Activated CD4-positive, alpha-beta T cell treated with anti-CD3 and anti-CD28 coated beads, Interleukin-2, amount 10 ng/mL, durations not matched to agents 24 days and 14 days (primary cell): ENCODE data around the gene PRCP. TPM values are rescaled to one million over a fixed set of nuclear protein-coding genes. Genes with fewer than 3 reads are reported as not detected.

Experiments
- DNase-seq: peaks from one replicate; pipeline ENCODE4 v3.0.0; 2022
- H3K27ac Mint-ChIP-seq: one replicate; pipeline ENCODE4 v1.8.0; 2022; ENCODE audit warnings: mild to moderate bottlenecking, mixed read lengths
- H3K27me3 Mint-ChIP-seq: one replicate; pipeline ENCODE4 v1.8.0; 2022; ENCODE audit warnings: mixed read lengths
- H3K36me3 Mint-ChIP-seq: one replicate; pipeline ENCODE4 v1.8.0; 2022; ENCODE audit warnings: low read depth, mild to moderate bottlenecking, mixed read lengths
- H3K4me1 Mint-ChIP-seq: one replicate; pipeline ENCODE4 v1.8.0; 2021; ENCODE audit warnings: mixed read lengths
- H3K4me3 Mint-ChIP-seq: one replicate; pipeline ENCODE4 v1.8.0; 2022; ENCODE audit warnings: mild to moderate bottlenecking, moderate library complexity, mixed read lengths
- H3K9me3 Mint-ChIP-seq: one replicate; pipeline ENCODE4 v1.8.0; 2021; ENCODE audit warnings: mixed read lengths
- intact Hi-C: fragments of 100-400 bp; cut with micrococcal nuclease; formaldehyde crosslinking; loops from one replicate; pipeline ENCODE4 v1.15.1; 2023
- total RNA-seq: library from RNA; stranded (reverse); gene quantifications from 2 replicates; pipeline ENCODE4 v1.2.3, GENCODE V29; 2022

Gene PRCP
- total RNA-seq, 1 donor from 2014 or later: 20.6 TPM

- Mint-ChIP-seq H3K9me3 (no peaks in the 10 kb centered on the region), H3K36me3 (peaks cover 1% of the 10 kb centered on the region), H3K27me3 (no peaks in the 10 kb centered on the region), H3K4me1 (no peaks in the 10 kb centered on the region), H3K27ac (no peak overlapping the region), H3K4me3 (no peak overlapping the region)
- intact Hi-C loops: no loop called here
- DNase-seq: no peak
Measured at GRCh38 chr11:82826526-82826925, 73.7 kb downstream of the PRCP start.

- Mint-ChIP-seq H3K4me1 (no peaks in the 10 kb centered on the region), H3K27ac (no peak overlapping the region), H3K27me3 (no peaks in the 10 kb centered on the region), H3K9me3 (no peaks in the 10 kb centered on the region), H3K36me3 (peaks cover 1% of the 10 kb centered on the region), H3K4me3 (no peak overlapping the region)
- intact Hi-C loops: no loop called here
- DNase-seq: no peak
Measured at GRCh38 chr11:82823647-82824619, 76.3 kb downstream of the PRCP start.

- Mint-ChIP-seq H3K27ac (no peak overlapping the region), H3K27me3 (peaks cover 20% of the 10 kb centered on the region), H3K4me3 (no peak overlapping the region), H3K9me3 (no peaks in the 10 kb centered on the region), H3K4me1 (no peaks in the 10 kb centered on the region), H3K36me3 (no peaks in the 10 kb centered on the region)
- intact Hi-C loops: no loop called here
- no peak for DNase-seq
Measured at GRCh38 chr11:82818409-82819043, 81.7 kb downstream of the PRCP start.

- Mint-ChIP-seq H3K27ac (no peak overlapping the region), H3K9me3 (no peaks in the 10 kb centered on the region), H3K4me1 (no peaks in the 10 kb centered on the region), H3K4me3 (no peak overlapping the region), H3K27me3 (peaks cover 23% of the 10 kb centered on the region), H3K36me3 (no peaks in the 10 kb centered on the region)
- intact Hi-C loops: no loop called here
- DNase-seq: no peak
Measured at GRCh38 chr11:82815406-82815805, 84.8 kb downstream of the PRCP start.

GRCh38 chr11:82814379-82814778 lies 85.9 kb downstream of the PRCP start:
- no peak for DNase-seq
- Mint-ChIP-seq H3K9me3 (no peaks in the 10 kb centered on the region), H3K27ac (no peak overlapping the region), H3K4me3 (no peak overlapping the region), H3K36me3 (no peaks in the 10 kb centered on the region), H3K4me1 (no peaks in the 10 kb centered on the region), H3K27me3 (peaks cover 27% of the 10 kb centered on the region)
- intact Hi-C loops: no loop called here

- Mint-ChIP-seq H3K4me3 (no peak overlapping the region), H3K27me3 (peaks cover 30% of the 10 kb centered on the region), H3K4me1 (no peaks in the 10 kb centered on the region), H3K36me3 (no peaks in the 10 kb centered on the region), H3K9me3 (no peaks in the 10 kb centered on the region), H3K27ac (no peak overlapping the region)
- intact Hi-C loops: no loop called here
- no peak for DNase-seq
Measured at GRCh38 chr11:82811369-82811768, 88.9 kb downstream of the PRCP start.

GRCh38 chr11:82810738-82811137 lies 89.5 kb downstream of the PRCP start:
- no peaks in the 10 kb centered on the region for H3K9me3 Mint-ChIP-seq
- H3K36me3 Mint-ChIP-seq: no peaks in the 10 kb centered on the region
- intact Hi-C loops: no loop called here
- H3K27me3 Mint-ChIP-seq: peaks cover 32% of the 10 kb centered on the region
- no peaks in the 10 kb centered on the region for H3K4me1 Mint-ChIP-seq
- H3K27ac Mint-ChIP-seq: no peak overlapping the region
- no peak overlapping the region for H3K4me3 Mint-ChIP-seq
- no peak for DNase-seq

GRCh38 chr11:82810326-82810725 lies 89.9 kb downstream of the PRCP start:
- Mint-ChIP-seq H3K36me3 (no peaks in the 10 kb centered on the region), H3K9me3 (no peaks in the 10 kb centered on the region), H3K27me3 (peaks cover 31% of the 10 kb centered on the region), H3K4me1 (no peaks in the 10 kb centered on the region), H3K4me3 (no peak overlapping the region), H3K27ac (no peak overlapping the region)
- DNase-seq: no peak
- intact Hi-C loops: no loop called here

GRCh38 chr11:82807646-82808045 lies 92.6 kb downstream of the PRCP start:
- no peaks in the 10 kb centered on the region for H3K36me3 Mint-ChIP-seq
- H3K4me1 Mint-ChIP-seq: no peaks in the 10 kb centered on the region
- no peak overlapping the region for H3K4me3 Mint-ChIP-seq
- H3K27ac Mint-ChIP-seq: no peak overlapping the region
- no peaks in the 10 kb centered on the region for H3K9me3 Mint-ChIP-seq
- no peak for DNase-seq
- intact Hi-C loops: no loop called here
- H3K27me3 Mint-ChIP-seq: peaks cover 28% of the 10 kb centered on the region

GRCh38 chr11:82802710-82803109 lies 97.5 kb downstream of the PRCP start:
- Mint-ChIP-seq H3K36me3 (no peaks in the 10 kb centered on the region), H3K4me3 (no peak overlapping the region), H3K27ac (no peak overlapping the region), H3K27me3 (peaks cover 26% of the 10 kb centered on the region), H3K9me3 (no peaks in the 10 kb centered on the region), H3K4me1 (no peaks in the 10 kb centered on the region)
- intact Hi-C loops: no loop called here
- no peak for DNase-seq

GRCh38 chr11:82796998-82797961 lies 103.0 kb downstream of the PRCP start:
- Mint-ChIP-seq H3K9me3 (no peaks in the 10 kb centered on the region), H3K27me3 (peaks cover 11% of the 10 kb centered on the region), H3K4me1 (no peaks in the 10 kb centered on the region), H3K4me3 (no peak overlapping the region), H3K36me3 (no peaks in the 10 kb centered on the region), H3K27ac (no peak overlapping the region)
- DNase-seq: no peak
- intact Hi-C loops: no loop called here

- intact Hi-C loops: no loop called here
Measured at GRCh38 chr11:82794490-82794889, 105.7 kb downstream of the PRCP start.

GRCh38 chr11:82792822-82793569 lies 107.2 kb downstream of the PRCP start:
- H3K27ac Mint-ChIP-seq: no peak overlapping the region

More at GRCh38 chr11:82794490-82794889, 105.7 kb downstream of the PRCP start:
- Mint-ChIP-seq H3K9me3 (no peaks in the 10 kb centered on the region), H3K4me3 (no peak overlapping the region), H3K27me3 (peaks cover 1% of the 10 kb centered on the region), H3K4me1 (no peaks in the 10 kb centered on the region), H3K36me3 (no peaks in the 10 kb centered on the region), H3K27ac (no peak overlapping the region)
- no peak for DNase-seq

More at GRCh38 chr11:82792822-82793569, 107.2 kb downstream of the PRCP start:
- Mint-ChIP-seq H3K9me3 (no peaks in the 10 kb centered on the region), H3K4me3 (no peak overlapping the region), H3K27me3 (no peaks in the 10 kb centered on the region), H3K36me3 (no peaks in the 10 kb centered on the region), H3K4me1 (no peaks in the 10 kb centered on the region)
- intact Hi-C loops: no loop called here
- no peak for DNase-seq
